ENCODE measurements around the gene PRRG3.

DNA sequence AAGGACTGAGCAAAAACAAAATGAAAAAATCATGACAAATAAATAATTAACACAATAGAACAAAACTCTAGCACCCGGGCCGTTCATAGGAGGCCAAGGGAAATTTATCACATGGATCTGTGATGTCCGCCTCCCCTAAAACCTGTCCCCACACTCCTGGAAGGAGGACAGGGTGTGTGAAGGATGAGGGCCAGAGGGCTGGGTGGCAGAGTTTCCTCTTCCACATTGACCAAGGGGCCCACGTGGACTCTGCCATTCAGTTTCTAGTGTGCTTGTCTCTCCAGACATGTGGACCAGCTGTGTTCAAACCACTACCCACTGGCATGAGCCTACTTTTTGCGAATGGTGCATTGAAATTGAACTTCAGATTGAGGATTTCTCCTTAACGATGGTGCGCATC is 6.3 kb downstream of the PRRG3 start:
- TF ChIP-seq CEBPB (IDR thresholded peaks at IDR 0.05; ENCODE audit: low read depth, low read length) = no peak
- no peak for TF ChIP-seq POLR2A (IDR thresholded peaks at IDR 0.05; ENCODE audit: low read depth, low read length)
- TF ChIP-seq, protein P1, sequence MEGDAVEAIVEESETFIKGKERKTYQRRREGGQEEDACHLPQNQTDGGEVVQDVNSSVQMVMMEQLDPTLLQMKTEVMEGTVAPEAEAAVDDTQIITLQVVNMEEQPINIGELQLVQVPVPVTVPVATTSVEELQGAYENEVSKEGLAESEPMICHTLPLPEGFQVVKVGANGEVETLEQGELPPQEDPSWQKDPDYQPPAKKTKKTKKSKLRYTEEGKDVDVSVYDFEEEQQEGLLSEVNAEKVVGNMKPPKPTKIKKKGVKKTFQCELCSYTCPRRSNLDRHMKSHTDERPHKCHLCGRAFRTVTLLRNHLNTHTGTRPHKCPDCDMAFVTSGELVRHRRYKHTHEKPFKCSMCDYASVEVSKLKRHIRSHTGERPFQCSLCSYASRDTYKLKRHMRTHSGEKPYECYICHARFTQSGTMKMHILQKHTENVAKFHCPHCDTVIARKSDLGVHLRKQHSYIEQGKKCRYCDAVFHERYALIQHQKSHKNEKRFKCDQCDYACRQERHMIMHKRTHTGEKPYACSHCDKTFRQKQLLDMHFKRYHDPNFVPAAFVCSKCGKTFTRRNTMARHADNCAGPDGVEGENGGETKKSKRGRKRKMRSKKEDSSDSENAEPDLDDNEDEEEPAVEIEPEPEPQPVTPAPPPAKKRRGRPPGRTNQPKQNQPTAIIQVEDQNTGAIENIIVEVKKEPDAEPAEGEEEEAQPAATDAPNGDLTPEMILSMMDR (conservative IDR thresholded peaks at IDR 0.05; ENCODE audit: low read depth, low read length) = no peak
- no peak for TF ChIP-seq MXI1 (IDR thresholded peaks at IDR 0.05; ENCODE audit: borderline replicate concordance, low read depth, low read length)
